AG04450 (cell line): Measurements from ENCODE around the gene FBXL19. TPM values are rescaled to one million over a fixed set of nuclear protein-coding genes. Genes with fewer than 3 reads are reported as not detected.

Experiments used
- CTCF ChIA-PET: fragments of 300-600, 350-600 bp; formaldehyde crosslinking; extraction: SDS; loops from one replicate; lab custom pipeline; 2022; ENCODE audit warnings: antibody characterized with exemption, inconsistent platforms; lab: Charles Lee
- POLR2A ChIA-PET: fragments of 350-600 bp; formaldehyde crosslinking; extraction: SDS; loops from one replicate; lab custom pipeline; 2021; ENCODE audit warnings: antibody characterized with exemption, inconsistent platforms; lab: Yijun Ruan, JAX
- DNase-seq: peaks from one replicate; pipeline ENCODE4 v3.0.0-alpha.2; 2011; ENCODE audit warnings: low read depth, low spot score
- H3K27ac ChIP-seq: one replicate; pipeline ENCODE4 v1.5.1; 2012; ENCODE audit warnings: low read depth, low read length, control low read depth
- H3K27me3 ChIP-seq: one replicate; pipeline ENCODE4 v1.6.0; 2012; ENCODE audit warnings: low read length; ENCODE audit not compliant: control insufficient read depth, insufficient read depth
- H3K4me3 ChIP-seq: 2 replicates; pipeline ENCODE4 v1.5.1; 2011; ENCODE audit warnings: mild to moderate bottlenecking, low read depth, low read length, control low read depth
- H3K9me3 ChIP-seq: 2 replicates; pipeline ENCODE4 v1.5.1; 2012; ENCODE audit warnings: low read length; ENCODE audit not compliant: control insufficient read depth, insufficient read depth
- CTCF ChIP-seq: IDR thresholded peaks from 2 replicates; pipeline ENCODE4 v1.5.1; 2011; ENCODE audit warnings: low read depth, low read length, control low read depth, inconsistent platforms
- polyA plus RNA-seq: library from polyadenylated mRNA; depleted of rRNA; stranded (reverse); fragments of >200 nt; gene quantifications from 2 replicates; pipeline ENCODE4 v1.2.3, GENCODE V29; 2011

The FBXL19 gene
- polyA plus RNA-seq, 1 experiment: 7.1 TPM

- CTCF ChIA-PET: no interaction called here
- Histone ChIP-seq H3K4me3 (no peak overlapping the region), H3K9me3 (no peaks in the 10 kb centered on the region; the same call in 1 of the 2 replicates), H3K27me3 (no peaks in the 10 kb centered on the region), H3K27ac (no peak overlapping the region)
- no peak for TF ChIP-seq CTCF
- POLR2A ChIA-PET: no interaction called here
- no peak for DNase-seq
Observed at GRCh38 chr16:30990105-30990504, 66.7 kb downstream of the FBXL19 start.

GRCh38 chr16:30991052-30991451 is 67.7 kb downstream of the FBXL19 start:
- no peaks in the 10 kb centered on the region for H3K27me3 ChIP-seq
- no peak overlapping the region for H3K4me3 ChIP-seq
- TF ChIP-seq CTCF: no peak
- H3K9me3 ChIP-seq: no peaks in the 10 kb centered on the region; the same call in 1 of the 2 replicates
- no peak for DNase-seq
- POLR2A ChIA-PET: no interaction called here
- H3K27ac ChIP-seq: no peak overlapping the region
- CTCF ChIA-PET: no interaction called here

- no peaks in the 10 kb centered on the region for H3K27me3 ChIP-seq
- POLR2A ChIA-PET: interaction anchor here (0.6 kb wide), 1 partner anchor 178 kb away, joined by 3 read pairs; no protein-coding TSS in a partner anchor
- no peak for DNase-seq
- no peak overlapping the region for H3K27ac ChIP-seq
- H3K4me3 ChIP-seq: no peak overlapping the region
- no peak for TF ChIP-seq CTCF
- CTCF ChIA-PET: interaction anchor here (2.3 kb wide), 1 partner anchor 8 kb away, joined by 12 read pairs; the partner anchor contains the start of gene HSD3B7
- H3K9me3 ChIP-seq: no peaks in the 10 kb centered on the region; the same call in 1 of the 2 replicates
Observed at GRCh38 chr16:30992276-30992780, 69.0 kb downstream of the FBXL19 start.

- no peaks in the 10 kb centered on the region; the same call in 1 of the 2 replicates for H3K9me3 ChIP-seq
- POLR2A ChIA-PET: no interaction called here
- no peak overlapping the region for H3K4me3 ChIP-seq
- H3K27ac ChIP-seq: no peak overlapping the region
- DNase-seq: no peak
- no peak for TF ChIP-seq CTCF
- CTCF ChIA-PET: interaction anchor here (0.6 to 2.3 kb wide), 3 partner anchors 7 to 468 kb away, joined by 6 to 12 read pairs (median 7); partner anchors contain the start of gene HSD3B7
- no peaks in the 10 kb centered on the region for H3K27me3 ChIP-seq
Observed at GRCh38 chr16:30992931-30993816, 69.8 kb downstream of the FBXL19 start.

- ChIA-PET POLR2A (no interaction called here), CTCF (interaction anchor here (1.8 kb wide), 1 partner anchor 146 kb away, joined by 5 read pairs; no protein-coding TSS in a partner anchor)
- Histone ChIP-seq H3K9me3 (no peaks in the 10 kb centered on the region), H3K27ac (no peak overlapping the region), H3K27me3 (no peaks in the 10 kb centered on the region), H3K4me3 (no peak overlapping the region)
- TF ChIP-seq CTCF: no peak
- no peak for DNase-seq
Observed at GRCh38 chr16:30995927-30996323, 72.6 kb downstream of the FBXL19 start.
